ENCODE measurements around the gene SLC6A6.

Gene SLC6A6

DNA sequence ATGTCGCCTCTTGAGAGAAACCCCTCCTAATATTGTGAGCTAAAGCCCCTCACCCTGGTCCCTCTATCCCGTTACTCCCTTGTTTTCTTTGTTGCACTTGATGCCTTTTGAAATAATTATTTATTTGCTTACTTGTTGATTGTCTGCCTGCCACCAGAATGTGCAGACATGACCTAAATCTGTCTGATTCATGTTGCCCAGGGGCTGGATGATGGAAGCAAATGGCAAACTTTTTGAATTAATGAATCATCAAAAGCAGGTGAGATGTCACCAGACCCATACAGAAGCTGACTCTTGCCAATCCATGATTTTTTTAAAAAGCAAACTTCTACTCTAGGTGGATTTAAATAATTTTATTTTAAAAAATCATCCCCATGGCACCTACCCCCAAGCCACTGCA is 88.4 kb downstream of the SLC6A6 start:
- no peak for DNase-seq

DNA sequence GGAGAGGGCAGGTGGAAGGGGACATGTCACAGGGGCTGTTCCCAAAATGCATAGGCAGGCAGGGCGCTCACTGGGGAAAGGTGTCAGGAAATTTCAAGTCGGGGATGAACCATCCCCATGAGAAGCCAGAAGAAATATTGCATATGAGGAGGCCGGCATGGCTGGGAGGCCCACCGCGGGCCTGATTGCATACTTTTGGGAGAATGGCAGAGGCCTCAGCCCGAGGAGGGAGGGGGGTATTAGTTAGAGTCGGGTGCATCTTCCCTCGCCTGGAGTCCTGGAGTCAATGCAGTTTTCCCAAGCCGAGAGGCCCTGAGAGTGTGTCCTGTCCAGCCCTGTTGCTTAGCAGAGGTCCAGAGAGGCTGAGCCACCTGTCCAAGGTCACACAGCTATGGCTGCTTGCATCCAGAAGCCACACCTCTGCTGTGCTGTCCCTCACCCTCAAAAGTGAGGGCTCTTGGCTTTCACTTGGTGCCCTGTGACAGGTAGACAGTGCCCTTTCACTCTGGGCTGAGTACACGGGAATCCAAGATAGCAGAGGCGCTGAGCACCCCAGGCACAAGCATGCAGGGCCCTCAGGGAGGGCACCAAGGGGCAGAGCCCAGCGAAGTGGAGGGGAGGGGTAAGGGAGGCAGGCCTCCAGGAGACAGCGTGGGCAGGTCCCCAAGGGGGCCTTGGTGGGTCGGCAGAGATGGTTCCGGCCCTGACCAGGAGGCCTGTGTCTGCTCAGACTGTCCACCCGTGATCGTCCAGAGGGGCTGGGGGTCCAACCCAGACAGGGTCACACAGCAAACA is 89.2 kb downstream of the SLC6A6 start:
- DNase-seq = no peak

DNA sequence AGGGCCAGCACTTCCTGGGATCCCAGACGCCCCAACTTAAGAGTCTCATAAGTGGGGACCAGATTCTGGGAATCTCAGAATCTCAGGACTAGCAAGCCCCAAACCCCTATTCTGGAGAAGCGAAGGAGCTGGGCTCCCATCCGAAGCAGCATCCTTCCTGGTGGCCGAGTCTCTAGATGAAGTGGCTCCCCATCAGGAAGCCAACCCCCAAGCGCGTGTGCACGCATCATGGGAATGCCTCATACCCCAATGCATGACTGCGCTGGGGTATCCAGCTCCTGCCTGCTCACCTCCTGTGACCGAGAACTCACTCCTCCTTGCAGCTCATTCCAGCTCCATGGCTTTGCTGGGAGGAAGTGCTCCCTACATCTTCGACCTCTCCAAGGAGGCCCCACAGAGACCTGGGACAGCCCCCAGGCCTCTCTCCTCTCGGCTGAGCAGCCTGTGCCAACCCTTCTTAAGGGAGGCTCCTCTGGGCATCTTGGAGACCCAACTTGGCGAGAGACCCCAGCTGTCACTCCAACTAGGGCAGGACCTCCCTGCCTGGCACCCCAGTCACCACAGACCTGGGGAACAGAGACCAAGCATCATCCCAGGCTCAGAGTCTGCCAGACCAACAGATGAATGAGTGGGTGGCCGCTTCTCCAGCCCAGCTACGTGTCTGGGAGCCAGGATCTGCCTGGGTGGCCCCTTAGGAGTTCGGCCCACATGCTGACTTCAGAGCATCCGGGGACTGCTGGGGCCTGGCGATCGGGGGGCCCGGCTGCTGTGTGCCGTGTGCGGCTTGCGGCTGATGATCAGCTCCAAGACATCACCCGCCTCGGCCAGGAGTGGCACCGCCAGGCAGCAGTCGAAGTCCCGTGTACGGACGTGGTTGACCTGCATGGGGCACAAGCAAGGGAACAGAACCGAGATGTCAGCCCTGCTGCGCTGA is 90.8 kb downstream of the SLC6A6 start:
- no peak for DNase-seq

DNA sequence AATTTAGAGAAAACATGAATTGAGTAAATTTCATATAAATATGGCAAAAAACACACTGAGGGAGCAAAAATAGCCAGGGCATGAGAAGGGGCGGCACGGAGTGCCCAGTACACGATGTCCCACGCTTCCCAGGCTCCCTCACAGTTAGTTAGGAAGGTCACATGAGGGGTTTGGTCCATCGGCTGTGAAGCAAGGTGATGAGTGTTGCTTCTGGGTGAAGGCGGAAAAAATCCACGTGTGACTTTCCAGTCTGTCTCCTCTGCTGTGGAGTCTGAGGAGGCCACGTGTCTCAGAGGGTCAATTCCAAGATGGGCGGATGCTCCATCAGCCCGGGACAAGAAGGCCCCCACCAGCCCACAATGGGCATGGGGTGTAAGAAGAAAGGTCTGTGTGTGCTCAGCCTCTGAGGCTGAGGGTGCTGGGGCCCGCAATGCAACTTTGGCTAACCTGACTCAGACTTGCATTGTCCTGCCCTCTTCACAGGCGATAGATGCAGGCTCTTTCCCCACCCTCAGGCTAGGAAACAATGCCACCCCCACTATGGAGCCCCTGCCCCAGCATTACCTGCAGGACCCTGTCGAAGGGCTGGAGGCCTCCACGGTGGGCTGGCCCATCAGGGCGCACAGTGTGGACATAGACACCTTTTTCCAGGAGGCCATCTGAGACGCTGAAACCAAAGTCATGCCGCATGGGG is 92.0 kb downstream of the SLC6A6 start:
- no peak for DNase-seq

DNA sequence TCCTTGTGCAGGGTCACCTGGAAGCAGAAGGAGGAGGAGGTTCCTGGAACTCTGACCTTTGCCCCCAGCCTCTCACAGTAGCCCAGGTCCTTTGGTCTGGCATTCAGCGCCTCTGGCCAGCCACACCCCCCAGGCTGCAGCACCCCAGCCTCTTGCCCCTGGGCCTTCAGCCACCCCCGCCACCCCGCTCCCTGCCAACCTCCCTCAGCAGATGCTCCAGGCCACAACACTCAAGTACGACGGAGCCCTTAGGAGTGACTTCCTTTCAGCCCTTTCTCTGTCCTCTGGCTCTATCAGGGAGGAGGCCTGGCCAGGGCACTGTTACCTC is 92.5 kb downstream of the SLC6A6 start:
- DNase-seq = no peak

DNA sequence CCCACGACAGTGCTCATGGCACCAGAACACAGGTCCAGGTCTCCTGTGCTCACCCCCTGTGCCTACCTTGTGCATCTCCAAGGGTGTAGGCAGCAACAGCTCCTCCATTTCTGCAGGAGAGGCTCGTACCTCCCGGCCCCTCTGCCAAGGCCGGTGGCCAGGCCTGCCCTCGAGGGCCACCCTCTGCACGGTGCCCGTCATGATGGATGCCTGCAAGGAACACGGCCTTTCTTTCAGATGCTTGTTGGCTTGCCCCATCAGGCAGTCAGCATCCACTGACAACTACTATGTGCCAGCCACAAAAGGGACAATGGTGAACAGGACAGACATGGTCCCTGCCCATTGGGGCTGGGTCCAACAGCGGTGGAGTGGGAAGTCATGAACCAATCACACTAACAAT is 93.9 kb downstream of the SLC6A6 start:
- no peak for DNase-seq

DNA sequence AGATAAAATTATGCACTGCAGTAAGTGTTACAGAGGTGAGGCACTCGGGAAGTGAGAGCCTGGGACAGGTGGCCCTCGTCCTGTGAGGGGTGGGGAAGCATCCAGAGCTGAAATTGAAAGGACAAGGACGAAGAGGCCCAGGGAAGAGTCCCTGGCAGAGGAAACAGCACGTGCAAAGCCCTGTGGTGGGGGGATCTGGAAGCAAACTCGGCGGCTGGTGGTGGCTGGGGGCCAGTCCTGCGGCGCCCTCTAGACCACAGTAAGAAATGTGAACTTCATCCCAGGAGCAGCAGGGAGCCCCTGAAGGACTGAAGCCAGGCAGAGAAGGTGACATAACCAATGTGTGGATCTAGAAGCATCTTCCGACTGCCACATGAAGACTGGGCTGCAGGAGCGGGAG is 94.9 kb downstream of the SLC6A6 start:
- no peak for DNase-seq

DNA sequence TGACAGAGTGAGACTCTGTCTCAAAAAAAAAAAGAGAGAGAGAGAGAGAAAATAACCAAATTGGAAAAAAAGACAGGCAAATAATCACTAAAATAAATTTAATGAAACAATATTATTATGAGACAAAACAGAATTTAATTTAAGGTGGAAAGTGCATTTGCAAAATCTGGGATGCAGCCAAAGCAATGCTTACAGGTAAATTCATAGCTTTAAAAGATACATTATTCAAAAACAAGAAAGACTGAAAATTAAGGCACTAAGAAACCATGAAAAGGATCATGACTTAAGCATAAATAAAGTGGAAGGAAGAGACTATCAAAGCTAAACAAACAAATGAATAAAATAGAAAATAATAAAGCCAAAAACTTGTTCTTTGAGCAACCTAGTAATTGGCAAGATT is 100.1 kb downstream of the SLC6A6 start:
- no peak for DNase-seq

DNA sequence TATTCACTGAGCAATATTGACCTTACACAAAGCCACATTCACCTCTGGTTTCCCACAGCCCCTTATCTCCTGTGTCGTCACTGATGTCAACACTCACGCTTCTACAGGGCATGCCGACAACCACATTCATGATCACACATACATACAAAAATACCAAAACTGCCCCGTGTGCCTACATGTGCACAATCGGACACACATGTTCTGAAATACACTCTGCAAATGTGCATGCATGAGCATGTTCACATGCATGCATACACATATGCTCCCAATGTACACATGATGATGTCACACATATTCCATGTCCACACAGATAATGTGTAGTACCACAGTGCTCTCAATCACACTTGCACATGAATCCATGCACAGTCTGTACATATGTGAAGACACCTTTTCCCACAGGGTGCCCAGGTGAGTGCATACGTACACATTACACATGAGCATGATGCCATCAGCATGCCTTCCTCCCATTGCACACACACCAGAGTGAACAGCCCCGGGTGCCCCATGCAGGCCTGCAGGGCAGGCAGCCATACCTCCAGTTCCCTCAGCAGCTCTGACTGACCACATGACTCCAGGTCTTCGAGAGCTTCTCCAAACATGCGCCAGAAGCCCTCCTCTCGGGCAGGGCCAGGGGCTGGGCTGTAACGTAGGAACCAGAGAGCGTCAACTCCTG is 100.8 kb downstream of the SLC6A6 start:
- DNase-seq = no peak

DNA sequence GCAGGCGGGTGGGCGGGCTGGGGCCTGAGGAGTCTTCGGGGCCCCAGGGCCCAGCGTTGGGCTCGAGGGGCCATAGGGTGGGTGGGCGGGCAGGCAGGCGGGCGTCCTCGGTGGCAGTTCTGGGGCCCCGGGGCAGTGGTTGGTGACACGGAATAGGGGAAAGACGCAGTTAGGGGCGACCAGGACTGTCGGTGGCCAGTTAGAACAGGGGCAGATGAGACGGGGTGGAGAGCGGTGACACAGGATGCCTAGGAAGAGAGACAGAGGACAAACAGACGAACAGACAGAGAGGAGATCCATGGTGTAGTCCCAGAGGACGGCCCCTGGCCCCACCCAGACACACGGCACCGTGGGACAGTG is 101.3 kb downstream of the SLC6A6 start:
- no peak for DNase-seq

DNA sequence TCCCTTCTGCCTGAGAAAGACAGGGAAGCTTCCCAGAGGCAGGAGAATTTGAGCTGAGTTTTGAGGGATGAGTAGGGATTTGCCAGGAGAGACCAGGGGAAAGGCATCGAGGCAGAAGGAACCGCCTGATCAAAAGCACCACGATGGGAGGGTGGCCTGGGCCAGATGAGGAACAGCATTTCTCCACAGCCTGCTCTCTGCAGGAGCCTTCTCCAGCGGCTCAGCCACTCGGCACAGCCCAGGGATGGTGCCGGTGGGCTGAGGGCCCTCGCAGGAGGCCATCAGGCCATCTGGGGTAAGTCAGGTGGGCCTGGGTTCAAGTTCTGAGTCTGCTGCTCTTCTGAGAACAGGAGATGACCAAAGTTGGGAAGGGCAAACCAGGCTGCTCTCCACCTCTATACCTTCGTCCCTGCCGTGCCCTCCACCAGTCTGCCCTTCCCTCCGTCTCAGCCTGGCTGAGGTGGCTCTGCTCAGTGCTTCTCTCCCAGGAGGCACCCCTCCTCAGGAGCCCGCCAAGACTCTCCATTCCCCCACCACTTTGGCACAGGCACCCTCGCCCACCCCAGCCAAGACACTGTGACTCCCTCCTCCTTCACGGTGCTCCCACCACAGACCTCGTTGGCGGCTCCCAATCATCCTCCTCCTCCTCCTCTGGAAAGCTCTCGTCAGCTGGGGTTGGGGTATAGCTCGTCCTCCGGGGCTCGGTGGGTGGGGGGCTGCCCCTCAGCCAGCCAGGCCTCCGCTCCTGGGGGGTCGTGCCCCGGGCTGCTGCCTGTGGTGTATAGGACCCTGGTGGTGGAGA is 102.8 kb downstream of the SLC6A6 start:
- DNase-seq = no peak

DNA sequence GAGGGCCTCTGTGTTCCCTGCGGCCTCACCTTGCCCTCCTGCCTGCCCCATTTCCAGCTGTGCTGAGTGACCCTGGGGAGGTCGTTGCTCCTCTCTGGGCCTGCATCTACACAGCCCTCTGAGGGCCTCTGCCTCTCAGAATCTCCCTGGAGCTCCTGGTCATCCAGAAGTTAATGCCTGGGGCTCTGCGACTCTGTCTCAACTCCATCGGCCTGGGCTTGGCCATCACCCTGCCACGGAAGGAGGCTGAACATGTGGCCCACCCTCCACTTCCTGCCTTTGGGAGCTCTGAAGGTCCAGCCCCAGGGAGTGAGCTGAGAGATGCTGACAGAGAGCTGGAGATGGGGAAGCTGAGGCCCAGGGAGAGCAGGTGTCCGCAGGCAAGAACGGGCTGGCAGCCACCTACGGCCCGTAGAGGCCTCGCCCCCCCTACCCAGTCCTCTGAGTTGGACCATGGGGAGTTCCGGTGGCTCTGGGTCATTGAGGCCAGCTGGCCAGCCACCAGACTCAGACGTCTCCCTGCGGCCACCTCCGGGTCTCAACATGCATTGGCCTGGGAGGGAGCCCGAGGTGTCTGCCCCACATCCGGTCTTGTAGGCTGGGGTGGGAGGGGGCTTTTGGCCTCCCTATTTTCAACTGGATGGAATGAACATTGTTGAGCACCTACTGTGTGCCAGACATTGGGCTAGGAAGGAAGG is 103.5 kb downstream of the SLC6A6 start:
- no peak for DNase-seq

DNA sequence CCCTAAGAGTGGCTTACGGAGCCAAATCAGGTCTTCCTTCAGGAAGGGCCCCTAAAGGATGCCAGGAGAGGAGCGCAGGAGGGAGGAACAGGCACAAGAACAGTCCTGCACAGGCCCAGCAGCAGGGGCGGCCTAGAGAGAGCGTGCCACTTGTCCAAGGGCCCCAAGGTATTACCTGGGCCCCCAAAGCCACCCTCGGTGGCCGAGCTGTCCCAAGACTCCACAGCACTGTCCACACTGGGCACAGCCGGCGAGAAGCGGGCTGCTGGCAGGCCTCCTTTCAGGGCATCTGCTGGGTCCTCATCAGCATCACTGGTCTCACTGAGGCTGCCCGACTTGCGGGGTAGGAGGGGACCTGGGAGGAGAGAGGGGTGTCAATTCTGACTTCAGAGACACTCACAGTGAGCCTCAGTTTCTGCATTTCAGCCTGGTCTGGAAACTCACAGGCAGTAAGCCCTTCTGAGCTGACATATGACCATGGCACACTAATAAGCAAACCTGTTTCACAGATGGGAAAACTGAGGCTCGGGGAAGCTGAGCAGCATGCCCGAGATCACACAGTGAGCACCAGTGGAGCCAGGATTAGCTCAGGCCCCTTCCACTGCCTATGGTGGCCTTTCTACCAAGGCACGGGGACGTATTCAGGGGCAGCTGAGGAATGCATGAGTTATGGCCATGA is 104.4 kb downstream of the SLC6A6 start:
- no peak for DNase-seq

DNA sequence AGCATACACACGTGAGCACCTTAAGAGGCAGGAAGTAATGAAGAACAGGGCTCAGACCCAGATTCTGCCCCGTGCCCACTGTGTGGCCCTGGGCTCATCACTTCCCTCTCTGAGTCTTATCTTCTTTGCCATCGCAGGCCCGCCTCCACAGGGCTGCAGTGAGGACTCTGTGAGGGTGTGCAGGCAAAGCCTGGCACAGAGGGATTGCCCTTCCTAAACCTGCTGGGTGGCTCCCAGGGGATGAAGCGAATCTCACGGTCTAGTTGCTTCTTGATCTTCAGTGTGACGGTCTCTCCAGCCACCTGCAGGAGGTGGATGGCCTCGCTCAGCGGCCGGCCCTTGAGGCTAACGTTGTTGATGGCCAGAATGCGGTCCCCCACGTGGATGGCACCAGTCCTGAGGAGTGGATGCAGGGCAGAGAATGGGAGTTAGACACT is 104.9 kb downstream of the SLC6A6 start:
- no peak for DNase-seq

DNA sequence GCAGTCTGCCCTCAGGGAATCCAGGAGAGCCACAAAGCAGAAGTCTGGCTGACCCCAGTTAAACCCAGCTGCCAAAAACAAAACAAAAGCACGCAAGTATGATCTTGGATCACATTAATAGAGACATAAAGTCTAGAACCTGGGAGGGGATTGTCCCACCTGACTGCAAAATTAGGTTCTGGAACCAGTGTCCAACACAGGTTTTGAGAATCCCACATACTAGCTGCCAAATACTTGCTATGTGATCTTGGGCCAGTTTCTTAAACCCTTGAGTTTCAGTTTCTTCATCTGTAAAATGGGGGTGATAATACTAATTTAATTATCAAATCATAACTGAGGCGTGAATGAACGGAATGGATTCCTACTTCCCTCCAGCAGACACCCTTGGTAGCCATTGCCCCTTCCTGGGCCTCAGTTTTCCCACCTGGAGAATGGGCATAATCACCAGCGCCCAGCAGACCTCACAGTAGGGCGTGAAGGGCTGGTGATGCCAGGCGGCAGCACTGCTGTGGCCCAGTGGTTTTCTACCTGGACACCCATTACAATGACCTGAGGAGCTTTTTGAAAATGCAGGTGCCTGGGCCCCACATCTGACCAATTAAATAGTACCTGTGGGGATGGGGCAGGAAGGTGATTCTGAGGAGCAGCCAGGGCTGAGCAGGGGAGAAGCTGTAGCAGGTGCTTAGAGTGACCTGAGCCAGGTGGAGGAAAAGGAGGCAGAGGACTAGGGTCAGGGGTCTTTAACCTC is 105.5 kb downstream of the SLC6A6 start:
- DNase-seq = no peak

DNA sequence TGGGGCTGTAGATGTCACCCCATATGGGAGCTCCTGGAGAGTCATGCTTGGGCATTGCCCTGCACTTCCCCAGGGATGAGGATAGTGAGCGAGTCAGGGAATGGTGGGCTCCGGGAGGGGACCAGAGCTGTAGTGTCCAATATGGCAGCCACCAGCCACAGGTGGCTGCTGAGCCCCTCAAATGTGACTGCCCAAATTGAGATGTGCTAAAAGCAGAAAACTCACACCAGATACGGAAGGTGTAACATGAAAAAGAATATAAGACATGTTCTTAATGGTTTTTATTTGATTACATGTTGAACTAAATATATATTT is 106.1 kb downstream of the SLC6A6 start:
- no peak for DNase-seq

DNA sequence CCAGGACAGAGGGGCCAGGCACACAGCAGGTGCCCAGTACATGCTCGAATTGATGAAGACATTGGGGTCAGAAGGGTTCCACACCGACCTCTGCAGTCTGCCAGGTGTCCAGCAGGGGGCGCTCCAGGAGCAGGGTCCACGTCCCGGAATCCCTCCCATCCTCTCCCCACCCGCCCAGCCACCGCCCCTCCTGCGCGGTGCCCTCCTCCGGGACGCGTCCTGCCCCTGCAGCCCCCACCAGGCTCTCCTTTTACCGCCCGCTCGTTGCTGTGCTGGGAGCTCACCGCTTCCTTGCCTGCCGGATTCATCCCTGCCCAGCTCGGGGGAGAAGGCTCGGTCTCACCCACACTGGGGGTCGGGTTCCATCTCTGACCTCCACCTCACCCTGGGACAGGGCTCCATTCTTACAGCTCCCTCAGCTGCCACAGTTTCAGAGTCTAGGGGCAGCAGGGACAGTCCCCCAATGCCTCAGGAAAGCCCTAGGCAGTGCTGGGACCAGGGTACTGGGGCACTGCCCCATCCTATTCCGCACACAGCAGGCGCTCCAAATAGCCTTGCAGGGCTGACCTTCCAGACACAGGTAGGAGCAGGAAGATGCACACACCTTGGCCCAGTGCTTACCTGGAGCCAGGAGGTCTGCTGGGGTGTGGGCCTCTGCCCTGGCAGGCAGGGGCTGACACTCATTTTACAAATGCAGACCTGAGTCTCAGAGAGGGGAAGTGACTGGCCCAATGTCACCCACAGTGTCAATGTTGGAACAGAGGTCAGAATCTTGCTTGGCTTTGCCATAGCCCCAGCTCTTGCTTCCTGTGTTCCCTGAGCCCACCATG is 106.8 kb downstream of the SLC6A6 start:
- DNase-seq = no peak

DNA sequence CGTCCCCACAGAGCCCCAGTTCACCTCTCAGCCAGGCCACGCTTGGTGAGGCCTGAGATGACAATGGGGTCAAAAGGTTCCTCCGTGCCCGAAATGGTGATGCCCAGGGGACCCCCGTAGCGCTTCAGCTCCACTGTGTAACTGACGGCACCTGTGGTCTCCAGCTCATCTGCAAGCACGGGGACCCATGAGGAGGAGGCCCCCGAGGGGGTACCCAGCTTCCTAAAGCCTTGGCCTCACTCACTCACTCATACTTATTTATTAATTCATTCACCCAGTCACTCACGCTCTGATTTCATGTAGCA is 107.3 kb downstream of the SLC6A6 start:
- no peak for DNase-seq

DNA sequence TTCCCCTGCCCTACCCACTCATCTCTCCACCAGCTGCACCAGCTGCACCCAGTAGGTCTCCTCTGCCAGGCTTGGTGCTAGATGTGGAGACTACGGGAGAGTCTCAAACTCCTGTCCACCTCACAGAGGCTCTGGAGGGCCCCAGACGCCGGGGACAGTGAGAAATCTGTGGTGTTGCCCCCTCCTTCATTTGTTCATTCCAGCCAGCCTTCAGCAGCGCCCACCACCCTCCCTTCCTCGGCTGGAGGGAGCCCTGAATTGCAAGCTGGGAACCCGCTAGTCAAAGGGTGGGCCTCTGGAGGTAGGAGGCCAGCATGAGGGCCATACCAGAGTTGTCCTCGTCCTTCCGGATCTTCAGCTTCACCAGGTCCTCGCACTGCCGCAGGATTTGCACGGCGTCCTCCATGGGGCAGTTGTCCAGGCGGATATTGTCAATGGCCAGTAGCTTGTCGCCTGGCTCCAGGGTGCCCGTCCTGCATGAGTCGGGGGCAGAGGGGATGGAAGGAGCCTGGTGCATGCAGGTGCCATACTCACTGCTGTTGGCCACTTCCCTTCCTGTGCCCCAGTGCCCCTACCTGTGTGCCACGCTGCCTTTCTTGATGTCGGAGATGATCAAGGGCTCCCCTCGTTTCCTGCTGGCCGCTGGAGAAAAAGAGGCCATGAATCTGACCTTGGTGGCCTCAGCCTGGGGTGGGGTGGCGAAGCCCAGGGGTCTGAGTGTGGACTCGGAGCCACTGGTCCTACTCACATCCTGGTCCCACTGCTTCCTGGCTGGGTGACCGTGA is 108.6 kb downstream of the SLC6A6 start:
- DNase-seq = no peak

Measured in NCI-H187 (cell line).